ENCODE results near the gene SNRNP48. TPM values are rescaled to one million over a fixed set of nuclear protein-coding genes. Genes with fewer than 3 reads are reported as not detected.

The SNRNP48 gene
- total RNA-seq (10 to 100 TPM; 13.6 to 20.0 (median 17.7) TPM), total RNA-seq (19.0 to 62.5 (median 35.2) reads per million in 29 experiments)
- total RNA-seq (2013): 16.7 TPM

GRCh38 chr6:7589949-7590917 is at the start of gene SNRNP48:
TSS of gene SNRNP48 (plus strand) at chr6:7590198. CDS start at chr6:7590258, 60 bp downstream.
- Histone ChIP-seq H3K27ac (ENCODE audit: low read length) (peak within 1 kb of the TSS; percentile 43), H3K4me3 (ENCODE audit: control insufficient read depth in 1 of 2, extremely low read depth in 1 of 2, low read length in 1 of 2) (peak within 1 kb of the TSS; percentile 88 to 89), H3K4me1 (ENCODE audit: control insufficient read depth in 1 of 2, extremely low read depth in 1 of 2, insufficient read depth in 2 of 2, low read length in 2 of 2) (peaks cover 8 to 11% of the 10 kb centered on the region in 2 experiments), H3K27me3 (replicated peaks in 1 of 2; ENCODE audit: control insufficient read depth in 2 of 2, extremely low read depth in 1 of 2, insufficient read depth in 2 of 2, low read length in 1 of 2) (peaks cover 0 to under 1% of the 10 kb centered on the region in 2 experiments), H3K9me3 (no peaks in the 10 kb centered on the region), H3K36me3 (ENCODE audit: control insufficient read depth in 2 of 2, extremely low read depth in 1 of 2, insufficient read depth in 1 of 2, low read length in 1 of 2) (peaks cover 0 to 11% of the 10 kb centered on the region in 2 donors)
- peak; percentile 99 for ATAC-seq (replicated peaks in 1 of 4)
- Mint-ChIP-seq H3K9me3 (no peaks in the 10 kb centered on the region), H3K27me3 (no peaks in the 10 kb centered on the region), H3K4me1 (peaks cover 46 to 47% (median 47%) of the 10 kb centered on the region in 3 donors), H3K4me3 (peak within 1 kb of the TSS; percentile 98 to 100 (median 99)), H3K27ac (peak within 1 kb of the TSS; percentile 94 to 98), H3K36me3 (peaks cover 8% of the 10 kb centered on the region)
- POLR2A ChIA-PET: interaction anchor here (0.6 to 1.5 kb wide), 4 partner anchors 10 to 201 kb away, joined by 3 to 5 read pairs (median 4); no protein-coding TSS in a partner anchor
- CTCF ChIA-PET: interaction anchor here (0.5 to 0.9 kb wide), 7 partner anchors 12 to 1721 kb away, joined by 3 to 6 read pairs (median 4); partner anchors contain the start of genes CAGE1 (in 1 of the 2), EEF1E1 (in 1 of the 2) and RIOK1 (in 1 of the 2)
- under 1% methylated on average over 65 of the region's 72 CpGs for WGBS (ENCODE audit: insufficient coverage)
- DNase-seq: peak; percentile 72 to 94 (median 87)

- Mint-ChIP-seq H3K4me1 (peaks cover 6 to 16% (median 15%) of the 10 kb centered on the region in 3 donors), H3K27ac (no peak overlapping the region), H3K27me3 (peaks cover 57 to 77% of the 10 kb centered on the region in 2 donors), H3K36me3 (no peaks in the 10 kb centered on the region), H3K9me3 (no peaks in the 10 kb centered on the region), H3K4me3 (peak overlapping the region; percentile 65 to 72 (median 69))
- Histone ChIP-seq H3K27ac (ENCODE audit: low read length) (no peak overlapping the region), H3K4me3 (ENCODE audit: control insufficient read depth in 1 of 2, extremely low read depth in 1 of 2, low read length in 1 of 2) (peak overlapping the region in 1 of 2 donors; percentile 62), H3K36me3 (ENCODE audit: control insufficient read depth in 2 of 2, extremely low read depth in 1 of 2, insufficient read depth in 1 of 2, low read length in 1 of 2) (no peaks in the 10 kb centered on the region), H3K4me1 (ENCODE audit: control insufficient read depth in 1 of 2, extremely low read depth in 1 of 2, insufficient read depth in 2 of 2, low read length in 2 of 2) (peaks cover 10 to 24% of the 10 kb centered on the region in 2 experiments), H3K9me3 (no peaks in the 10 kb centered on the region), H3K27me3 (replicated peaks in 1 of 2; ENCODE audit: control insufficient read depth in 2 of 2, extremely low read depth in 1 of 2, insufficient read depth in 2 of 2, low read length in 1 of 2) (peaks cover 28 to 51% of the 10 kb centered on the region in 2 experiments)
- DNase-seq: no peak
- POLR2A ChIA-PET: no interaction called here
- no peak for ATAC-seq (replicated peaks in 1 of 4)
- CTCF ChIA-PET: no interaction called here
- 31% methylated on average over 11 of the region's 17 CpGs for WGBS (ENCODE audit: insufficient coverage)
Measured at GRCh38 chr6:7540595-7540994, 49.4 kb upstream of the SNRNP48 start.

GRCh38 chr6:7541175-7542064 is 48.6 kb upstream of the SNRNP48 start, which contains the start of gene DSP:
TSS of gene DSP (plus strand) at chr6:7541671. CDS start at chr6:7541916, 245 bp downstream.
- H3K4me3 ChIP-seq (ENCODE audit: control insufficient read depth in 1 of 2, extremely low read depth in 1 of 2, low read length in 1 of 2): peak within 1 kb of the TSS; percentile 37 to 69
- Mint-ChIP-seq H3K27ac (peak within 1 kb of the TSS in 1 of 2 donors; percentile 31), H3K27me3 (peaks cover 58 to 74% of the 10 kb centered on the region in 2 donors), H3K4me3 (peak within 1 kb of the TSS; percentile 72 to 78 (median 75)), H3K9me3 (no peaks in the 10 kb centered on the region), H3K36me3 (no peaks in the 10 kb centered on the region), H3K4me1 (peaks cover 6 to 16% (median 15%) of the 10 kb centered on the region in 3 donors)
- ChIA-PET POLR2A (no interaction called here), CTCF (no interaction called here)
- peaks cover 28 to 49% of the 10 kb centered on the region in 2 experiments for H3K27me3 ChIP-seq (replicated peaks in 1 of 2; ENCODE audit: control insufficient read depth in 2 of 2, extremely low read depth in 1 of 2, insufficient read depth in 2 of 2, low read length in 1 of 2)
- H3K4me1 ChIP-seq (ENCODE audit: control insufficient read depth in 1 of 2, extremely low read depth in 1 of 2, insufficient read depth in 2 of 2, low read length in 2 of 2): peaks cover 10 to 24% of the 10 kb centered on the region in 2 experiments
- no peaks in the 10 kb centered on the region for H3K36me3 ChIP-seq (ENCODE audit: control insufficient read depth in 2 of 2, extremely low read depth in 1 of 2, insufficient read depth in 1 of 2, low read length in 1 of 2)
- H3K9me3 ChIP-seq: no peaks in the 10 kb centered on the region
- WGBS (ENCODE audit: insufficient coverage): 2% methylated on average over 92 of the region's 105 CpGs
- peak in 3 of 4 experiments; percentile 36 to 53 (median 46) for ATAC-seq (replicated peaks in 1 of 4)
- H3K27ac ChIP-seq (ENCODE audit: low read length): no peak within 1 kb of the TSS
- DNase-seq: peak in 5 of 35 experiments; percentile 1 to 11 (median 4)

- ChIA-PET CTCF (interaction anchor here in 1 of 2 donors (0.6 kb wide), 1 partner anchor 1227 kb away, joined by 3 read pairs; no protein-coding TSS in a partner anchor), POLR2A (no interaction called here)
- Histone ChIP-seq H3K9me3 (no peaks in the 10 kb centered on the region), H3K4me3 (ENCODE audit: control insufficient read depth in 1 of 2, extremely low read depth in 1 of 2, low read length in 1 of 2) (peak overlapping the region; percentile 37 to 69), H3K4me1 (ENCODE audit: control insufficient read depth in 1 of 2, extremely low read depth in 1 of 2, insufficient read depth in 2 of 2, low read length in 2 of 2) (peaks cover 10 to 24% of the 10 kb centered on the region in 2 experiments), H3K27ac (ENCODE audit: low read length) (no peak overlapping the region), H3K36me3 (ENCODE audit: control insufficient read depth in 2 of 2, extremely low read depth in 1 of 2, insufficient read depth in 1 of 2, low read length in 1 of 2) (no peaks in the 10 kb centered on the region), H3K27me3 (replicated peaks in 1 of 2; ENCODE audit: control insufficient read depth in 2 of 2, extremely low read depth in 1 of 2, insufficient read depth in 2 of 2, low read length in 1 of 2) (peaks cover 33 to 50% of the 10 kb centered on the region in 2 experiments)
- H3K36me3 Mint-ChIP-seq: no peaks in the 10 kb centered on the region
- H3K27me3 Mint-ChIP-seq: peaks cover 52 to 71% of the 10 kb centered on the region in 2 donors
- no peaks in the 10 kb centered on the region for H3K9me3 Mint-ChIP-seq
- peaks cover 6 to 16% (median 15%) of the 10 kb centered on the region in 3 donors for H3K4me1 Mint-ChIP-seq
- H3K4me3 Mint-ChIP-seq: peak overlapping the region; percentile 72 to 78 (median 75)
- WGBS (ENCODE audit: insufficient coverage): 3% methylated on average over 63 of the region's 80 CpGs
- H3K27ac Mint-ChIP-seq: no peak overlapping the region
- peak in 4 of 35 experiments; percentile 1 to 8 (median 4) for DNase-seq
- ATAC-seq (replicated peaks in 1 of 4): peak in 1 of 4 experiments; percentile 27
Measured at GRCh38 chr6:7542065-7542873, 47.7 kb upstream of the SNRNP48 start.

- POLR2A ChIA-PET: interaction anchor here in 1 of 2 donors (0.6 kb wide), 1 partner anchor 56 kb away, joined by 3 read pairs; no protein-coding TSS in a partner anchor
- peak overlapping the region in 1 of 2 donors; percentile 69 for H3K4me3 ChIP-seq (ENCODE audit: control insufficient read depth in 1 of 2, extremely low read depth in 1 of 2, low read length in 1 of 2)
- Mint-ChIP-seq H3K4me3 (peak overlapping the region; percentile 44 to 78 (median 63)), H3K4me1 (peaks cover 6 to 16% (median 15%) of the 10 kb centered on the region in 3 donors), H3K9me3 (no peaks in the 10 kb centered on the region), H3K27ac (no peak overlapping the region), H3K27me3 (peaks cover 47 to 68% of the 10 kb centered on the region in 2 donors), H3K36me3 (no peaks in the 10 kb centered on the region)
- 1% methylated on average over 26 of the region's 32 CpGs for WGBS (ENCODE audit: insufficient coverage)
- no peak for ATAC-seq (replicated peaks in 1 of 4)
- H3K27me3 ChIP-seq (replicated peaks in 1 of 2; ENCODE audit: control insufficient read depth in 2 of 2, extremely low read depth in 1 of 2, insufficient read depth in 2 of 2, low read length in 1 of 2): peaks cover 31 to 49% of the 10 kb centered on the region in 2 experiments
- CTCF ChIA-PET: interaction anchor here in 1 of 2 donors (0.6 kb wide), 1 partner anchor 1228 kb away, joined by 3 read pairs; no protein-coding TSS in a partner anchor
- H3K9me3 ChIP-seq: no peaks in the 10 kb centered on the region
- no peak for DNase-seq
- peaks cover 10 to 24% of the 10 kb centered on the region in 2 experiments for H3K4me1 ChIP-seq (ENCODE audit: control insufficient read depth in 1 of 2, extremely low read depth in 1 of 2, insufficient read depth in 2 of 2, low read length in 2 of 2)
- no peaks in the 10 kb centered on the region for H3K36me3 ChIP-seq (ENCODE audit: control insufficient read depth in 2 of 2, extremely low read depth in 1 of 2, insufficient read depth in 1 of 2, low read length in 1 of 2)
- no peak overlapping the region for H3K27ac ChIP-seq (ENCODE audit: low read length)
Measured at GRCh38 chr6:7542874-7543624, 46.9 kb upstream of the SNRNP48 start.
